Thymus (tissue), 11 donors: ENCODE measurements around the gene ZBTB20. TPM values are rescaled to one million over a fixed set of nuclear protein-coding genes. Genes with fewer than 3 reads are reported as not detected.

Experiments used
- DNase-seq, 9 donors: peaks; one replicate each; pipeline ENCODE4 v3.0.0-alpha.2; 2013; ENCODE audit warnings: low spot score in 9 of 9, low read depth in 6 of 9, missing footprints in 1 of 9
- H3K27ac ChIP-seq, 2 donors: one replicate each; pipeline ENCODE4 v1.5.1; 2013; ENCODE audit warnings: control low read depth in 1 of 2, low read depth in 1 of 2, low read length in 1 of 2, mild to moderate bottlenecking in 1 of 2, moderate library complexity in 1 of 2
- H3K27me3 ChIP-seq, 2 donors: one replicate each; pipeline ENCODE4 v1.5.1; 2013; ENCODE audit warnings: low read length in 1 of 2; ENCODE audit not compliant: control insufficient read depth in 2 of 2, insufficient read depth in 1 of 2
- H3K36me3 ChIP-seq, 2 donors: one replicate each; pipeline ENCODE4 v1.5.1; 2013; ENCODE audit warnings: low read length in 1 of 2, mild to moderate bottlenecking in 1 of 2, moderate library complexity in 1 of 2; ENCODE audit not compliant: control insufficient read depth in 2 of 2, insufficient read depth in 2 of 2
- H3K4me1 ChIP-seq, 2 donors: one replicate each; pipeline ENCODE4 v1.5.1; 2013; ENCODE audit warnings: low read length in 2 of 2; ENCODE audit not compliant: control insufficient read depth in 2 of 2, insufficient read depth in 2 of 2
- H3K4me3 ChIP-seq, 2 donors: one replicate each; pipeline ENCODE4 v1.5.1; 2013; ENCODE audit warnings: low read length in 2 of 2, control low read depth in 1 of 2, mild to moderate bottlenecking in 1 of 2
- H3K9me3 ChIP-seq, 2 donors: one replicate each; pipeline ENCODE4 v1.5.1; 2013; ENCODE audit warnings: low read length in 1 of 2, mild to moderate bottlenecking in 1 of 2; ENCODE audit not compliant: control insufficient read depth in 2 of 2, insufficient read depth in 1 of 2
- WGBS: extraction: QIAGEN DNeasy Blood & Tissue Kit; methylation state at CpG from one replicate; pipeline ENCODE4 v1.1.7; 2013; 5-methylcytosine and 5-hydroxymethylcytosine counted together
- polyA plus RNA-seq: library from polyadenylated mRNA; stranded (reverse); fragments of 200-250 nt; gene quantifications from one replicate; pipeline ENCODE4 v1.2.3, GENCODE V29; 2013
- total RNA-seq: library from RNA; stranded (reverse); fragments of 120-200 nt; gene quantifications from one replicate; pipeline ENCODE4 v1.2.4, GENCODE V29; 2013
- donor health status: healthy.

Gene ZBTB20
- total and polyA plus RNA-seq, 2 donors = 1.2 to 8.9 TPM

- 97% methylated on average over 4 of the region's 4 CpGs for WGBS
- no peak overlapping the region for H3K27ac ChIP-seq
- no peaks in the 10 kb centered on the region for H3K27me3 ChIP-seq
- no peak overlapping the region for H3K4me3 ChIP-seq
- no peaks in the 10 kb centered on the region for H3K36me3 ChIP-seq
- DNase-seq = no peak
- H3K4me1 ChIP-seq = no peaks in the 10 kb centered on the region
- no peaks in the 10 kb centered on the region for H3K9me3 ChIP-seq
Observed at GRCh38 chr3:114558271-114558670, 588.8 kb downstream of the ZBTB20 start.

- Histone ChIP-seq H3K36me3 (no peaks in the 10 kb centered on the region), H3K4me1 (no peaks in the 10 kb centered on the region), H3K9me3 (no peaks in the 10 kb centered on the region), H3K27me3 (no peaks in the 10 kb centered on the region), H3K27ac (no peak overlapping the region), H3K4me3 (no peak overlapping the region)
- no peak for DNase-seq
Observed at GRCh38 chr3:114557791-114558190, 589.3 kb downstream of the ZBTB20 start.

DNA sequence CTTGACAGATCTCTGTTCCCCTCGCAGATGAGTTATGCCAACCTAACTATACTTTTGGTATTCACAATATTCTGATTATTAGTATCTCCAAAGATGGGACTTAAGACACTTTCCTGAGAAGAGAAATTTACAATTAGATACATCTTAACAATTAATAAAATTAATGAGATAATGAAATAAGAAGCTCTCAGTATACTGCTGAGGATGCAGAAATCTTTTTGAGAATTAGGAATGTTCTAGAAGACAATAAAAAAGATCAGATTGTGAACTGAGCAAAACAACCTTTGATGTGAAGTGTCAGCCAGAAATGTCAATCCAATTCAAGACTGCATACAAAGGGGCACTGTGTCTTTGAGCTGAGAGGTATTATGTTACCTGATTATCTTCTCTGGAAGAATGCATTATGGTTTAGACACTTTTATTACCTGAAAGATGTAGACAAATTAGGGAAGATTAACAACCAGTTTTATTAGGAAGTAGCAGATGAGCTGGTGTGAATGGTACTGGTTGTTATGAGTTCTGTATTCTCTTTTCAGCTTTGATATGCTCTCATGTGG is 590.4 kb downstream of the ZBTB20 start:
- H3K27ac ChIP-seq = no peak overlapping the region
- WGBS = 100% methylated on average over 1 of the region's 1 CpG
- no peaks in the 10 kb centered on the region for H3K9me3 ChIP-seq
- H3K4me3 ChIP-seq = no peak overlapping the region
- H3K27me3 ChIP-seq = no peaks in the 10 kb centered on the region
- DNase-seq = no peak
- no peaks in the 10 kb centered on the region for H3K36me3 ChIP-seq
- H3K4me1 ChIP-seq = no peaks in the 10 kb centered on the region

DNA sequence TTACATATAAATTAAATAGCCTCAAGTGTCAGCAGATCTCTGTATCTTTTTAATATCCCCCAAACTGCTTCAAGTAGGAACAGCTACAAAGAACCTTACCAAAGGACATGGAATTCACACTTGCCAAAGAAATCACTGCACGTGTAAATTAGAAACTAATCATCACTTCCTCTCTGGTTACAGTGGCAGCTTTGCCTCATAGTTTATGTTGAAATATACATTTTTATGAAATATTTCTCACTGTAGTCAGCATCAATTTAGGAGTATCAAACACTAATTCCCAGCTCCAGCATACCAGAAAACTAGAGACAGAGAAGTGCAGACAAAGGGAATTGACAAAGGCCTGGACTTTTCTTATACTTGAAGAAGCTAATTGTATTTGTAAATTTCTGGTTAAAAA is 592.4 kb downstream of the ZBTB20 start:
- 84% methylated on average over 1 of the region's 1 CpG for WGBS
- Histone ChIP-seq H3K4me3 (no peak overlapping the region), H3K36me3 (no peaks in the 10 kb centered on the region), H3K4me1 (no peaks in the 10 kb centered on the region), H3K27me3 (no peaks in the 10 kb centered on the region), H3K9me3 (no peaks in the 10 kb centered on the region), H3K27ac (no peak overlapping the region)
- no peak for DNase-seq

GRCh38 chr3:114553949-114554593 is 593.0 kb downstream of the ZBTB20 start:
- Histone ChIP-seq H3K4me3 (no peak overlapping the region), H3K27me3 (no peaks in the 10 kb centered on the region), H3K9me3 (no peaks in the 10 kb centered on the region), H3K4me1 (no peaks in the 10 kb centered on the region), H3K36me3 (no peaks in the 10 kb centered on the region), H3K27ac (no peak overlapping the region)
- 98% methylated on average over 3 of the region's 3 CpGs for WGBS
- DNase-seq = no peak

DNA sequence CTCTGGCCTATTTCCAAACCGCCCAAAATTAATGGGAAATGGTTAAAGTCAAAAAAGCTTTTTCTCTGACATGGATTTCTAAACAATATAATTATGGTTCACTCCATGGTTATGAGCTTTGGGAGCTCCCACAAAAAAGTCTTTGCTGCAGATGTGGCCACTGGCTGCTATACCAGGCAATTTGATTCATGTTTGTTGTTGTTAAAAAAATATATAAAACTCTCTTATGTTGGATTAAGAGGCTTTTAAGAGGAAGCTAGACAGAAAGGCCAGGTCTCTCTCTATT is 594.6 kb downstream of the ZBTB20 start:
- H3K27me3 ChIP-seq = no peaks in the 10 kb centered on the region
- no peaks in the 10 kb centered on the region for H3K9me3 ChIP-seq
- H3K27ac ChIP-seq = no peak overlapping the region
- DNase-seq = no peak
- H3K4me3 ChIP-seq = no peak overlapping the region
- H3K36me3 ChIP-seq = no peaks in the 10 kb centered on the region
- H3K4me1 ChIP-seq = no peaks in the 10 kb centered on the region
- 98% methylated on average over 1 of the region's 1 CpG for WGBS

DNA sequence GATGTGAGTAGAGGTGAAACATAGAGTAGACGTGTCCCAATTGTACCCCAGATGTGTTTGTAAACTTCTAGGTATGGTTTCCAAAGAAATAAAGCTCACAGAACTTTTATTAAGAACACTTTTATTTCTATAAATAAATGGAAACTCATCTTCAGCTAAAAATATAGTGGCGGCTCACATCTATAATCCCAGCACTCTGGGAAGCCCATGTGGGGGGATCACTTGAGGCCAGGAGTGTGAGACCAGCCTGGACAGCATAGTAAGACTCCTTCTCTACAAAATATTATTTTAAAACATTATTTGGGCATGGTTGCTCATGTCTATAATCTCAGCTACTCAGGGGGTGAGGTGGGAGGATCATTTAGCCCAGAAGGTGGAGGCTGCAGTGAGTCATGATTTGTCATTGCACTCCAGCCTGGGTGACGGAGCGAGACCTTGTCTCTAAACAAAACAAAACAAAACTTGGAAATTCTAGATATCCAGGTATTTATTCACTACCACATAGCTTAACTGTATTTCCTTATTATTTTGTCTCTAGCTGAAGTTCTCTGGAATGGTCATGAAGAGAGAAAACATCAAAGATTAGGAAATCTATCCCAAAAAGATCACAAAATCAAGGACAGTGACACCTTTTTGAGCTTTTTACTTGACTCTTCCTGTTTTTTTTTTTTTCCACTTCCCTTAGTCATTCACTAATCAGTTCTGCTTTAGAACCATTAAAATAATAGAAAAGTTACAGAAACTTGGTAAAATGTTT is 595.1 kb downstream of the ZBTB20 start:
- Histone ChIP-seq H3K4me1 (no peaks in the 10 kb centered on the region), H3K4me3 (no peak overlapping the region), H3K27ac (no peak overlapping the region), H3K9me3 (no peaks in the 10 kb centered on the region), H3K36me3 (no peaks in the 10 kb centered on the region), H3K27me3 (no peaks in the 10 kb centered on the region)
- WGBS = 97% methylated on average over 4 of the region's 4 CpGs
- DNase-seq = no peak

DNA sequence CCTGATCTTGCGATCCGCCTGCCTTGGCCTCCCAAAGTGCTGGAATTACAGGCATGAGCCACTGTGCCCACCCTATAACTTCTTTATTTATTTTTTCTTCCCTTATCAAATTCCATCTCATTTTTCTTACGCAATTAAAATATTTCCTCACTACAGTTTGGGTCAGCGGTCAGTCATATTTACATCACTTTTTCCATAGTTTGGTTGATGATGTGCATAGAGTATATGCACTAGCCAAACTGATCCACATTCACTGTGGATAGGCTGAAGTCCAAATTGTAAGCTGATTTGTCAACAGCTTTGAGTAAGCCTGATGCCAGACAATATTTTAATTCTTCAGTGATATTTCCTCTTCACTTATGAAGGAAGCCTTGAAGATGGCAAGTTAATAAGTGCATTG is 596.9 kb downstream of the ZBTB20 start:
- 98% methylated on average over 4 of the region's 4 CpGs for WGBS
- no peak for DNase-seq

DNA sequence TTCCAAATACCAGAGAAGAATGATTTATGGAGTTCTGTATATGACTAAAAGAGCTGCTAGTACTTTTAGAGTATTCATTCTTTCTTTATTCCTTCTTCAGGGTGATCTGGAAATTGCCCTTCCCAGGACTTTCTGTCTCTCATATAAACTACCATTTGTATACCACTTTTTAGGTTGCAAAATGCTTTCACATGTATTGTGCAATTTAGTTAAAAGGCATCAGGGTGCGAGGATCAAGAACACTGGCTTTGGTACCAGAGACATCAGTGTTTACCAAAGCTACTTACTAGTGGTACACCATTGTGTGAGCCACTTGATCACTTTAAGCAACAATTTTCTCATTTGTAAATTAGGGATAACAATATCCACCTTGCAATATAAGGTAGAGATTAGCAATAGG is 601.9 kb downstream of the ZBTB20 start:
- Histone ChIP-seq H3K4me1 (no peaks in the 10 kb centered on the region), H3K36me3 (no peaks in the 10 kb centered on the region), H3K4me3 (no peak overlapping the region), H3K27ac (no peak overlapping the region), H3K9me3 (no peaks in the 10 kb centered on the region), H3K27me3 (no peaks in the 10 kb centered on the region)
- 97% methylated on average over 1 of the region's 1 CpG for WGBS
- no peak for DNase-seq

More for the DNA sequence above, 596.9 kb downstream of the ZBTB20 start:
- H3K36me3 ChIP-seq = no peaks in the 10 kb centered on the region
- H3K27ac ChIP-seq = no peak overlapping the region
- H3K27me3 ChIP-seq = no peaks in the 10 kb centered on the region
- no peaks in the 10 kb centered on the region for H3K9me3 ChIP-seq
- H3K4me3 ChIP-seq = no peak overlapping the region
- no peaks in the 10 kb centered on the region for H3K4me1 ChIP-seq
